GM21576 (cell line): Measurements from ENCODE around the gene SYNDIG1L.

ENCODE experiments used
- ATAC-seq: cut with Tn5 transposase; IDR thresholded peaks from one replicate; pipeline ENCODE4 v1.9.1; 2021; ENCODE audit warnings: mild to moderate bottlenecking, moderate library complexity; ENCODE audit not compliant: unreplicated experiment

The SYNDIG1L gene

DNA sequence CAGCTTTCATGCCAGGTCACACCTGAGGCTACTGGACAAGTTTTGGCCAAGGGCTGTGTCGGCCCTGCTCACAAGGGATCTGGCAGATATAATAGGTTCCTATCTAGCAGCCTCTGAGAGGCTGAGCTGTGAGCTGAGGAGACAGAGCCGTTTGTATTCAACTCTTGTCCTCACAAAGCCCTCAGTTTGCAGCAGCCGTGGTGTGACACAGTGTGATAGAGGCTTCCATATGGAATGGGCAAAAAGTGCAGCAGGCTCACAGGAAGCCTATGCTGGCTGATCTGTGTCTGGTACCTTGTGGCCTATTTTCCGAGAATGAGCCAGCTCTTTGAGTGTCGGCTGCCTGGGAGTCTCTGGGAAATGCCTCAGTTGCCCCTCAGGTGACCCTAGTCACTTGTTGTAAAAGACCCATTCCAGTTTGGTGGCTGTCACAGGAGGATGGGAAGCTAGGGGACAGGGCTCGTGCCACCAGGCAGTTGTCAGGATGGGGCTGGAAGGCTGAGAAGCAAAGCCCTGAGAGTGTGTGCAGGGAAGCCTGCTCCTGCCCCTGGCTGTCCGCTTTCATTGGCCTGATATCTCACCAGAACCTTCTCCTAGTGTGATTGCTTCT is 61.6 kb downstream of the SYNDIG1L start:
- no peak for ATAC-seq

GRCh38 chr14:74362361-74362915 is 63.6 kb downstream of the SYNDIG1L start:
- no peak for ATAC-seq

DNA sequence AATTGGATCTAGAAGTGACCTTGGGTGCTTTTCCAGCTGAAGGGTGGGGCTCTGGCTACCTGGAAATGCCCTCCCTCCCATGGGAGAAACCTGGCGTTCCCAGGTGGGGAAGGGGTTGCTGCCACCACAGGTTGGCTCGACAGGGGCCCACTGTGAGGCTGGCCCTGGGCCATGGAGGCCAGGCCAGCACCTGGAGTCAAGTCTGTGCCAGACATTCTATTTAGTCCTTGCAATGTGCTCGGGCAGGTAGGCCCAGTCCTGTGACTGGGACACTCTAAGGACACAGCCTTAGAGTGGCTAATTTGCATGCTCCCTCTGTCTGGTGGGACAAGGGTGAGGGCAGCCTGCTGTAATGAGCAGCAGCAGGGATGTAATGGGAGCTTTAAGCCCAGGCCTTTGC is 65.8 kb downstream of the SYNDIG1L start:
- no peak for ATAC-seq

GRCh38 chr14:74358176-74358829 is 67.7 kb downstream of the SYNDIG1L start:
- ATAC-seq: no peak

DNA sequence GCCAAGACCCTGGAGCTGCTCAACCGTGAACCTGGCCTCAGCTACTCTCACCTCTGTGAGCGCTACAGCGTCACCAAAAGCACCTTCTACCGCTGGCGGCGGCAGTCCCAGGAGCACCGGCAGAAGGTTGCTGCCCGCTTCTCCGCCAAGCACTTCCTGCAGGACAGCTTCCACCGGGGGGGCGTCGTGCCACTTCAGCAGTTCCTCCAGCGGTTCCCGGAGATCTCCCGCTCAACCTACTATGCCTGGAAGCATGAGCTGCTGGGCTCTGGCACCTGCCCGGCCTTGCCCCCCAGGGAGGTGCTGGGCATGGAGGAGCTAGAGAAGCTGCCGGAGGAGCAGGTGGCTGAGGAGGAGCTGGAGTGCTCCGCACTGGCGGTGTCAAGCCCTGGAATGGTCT is 68.4 kb downstream of the SYNDIG1L start:
- no peak for ATAC-seq

DNA sequence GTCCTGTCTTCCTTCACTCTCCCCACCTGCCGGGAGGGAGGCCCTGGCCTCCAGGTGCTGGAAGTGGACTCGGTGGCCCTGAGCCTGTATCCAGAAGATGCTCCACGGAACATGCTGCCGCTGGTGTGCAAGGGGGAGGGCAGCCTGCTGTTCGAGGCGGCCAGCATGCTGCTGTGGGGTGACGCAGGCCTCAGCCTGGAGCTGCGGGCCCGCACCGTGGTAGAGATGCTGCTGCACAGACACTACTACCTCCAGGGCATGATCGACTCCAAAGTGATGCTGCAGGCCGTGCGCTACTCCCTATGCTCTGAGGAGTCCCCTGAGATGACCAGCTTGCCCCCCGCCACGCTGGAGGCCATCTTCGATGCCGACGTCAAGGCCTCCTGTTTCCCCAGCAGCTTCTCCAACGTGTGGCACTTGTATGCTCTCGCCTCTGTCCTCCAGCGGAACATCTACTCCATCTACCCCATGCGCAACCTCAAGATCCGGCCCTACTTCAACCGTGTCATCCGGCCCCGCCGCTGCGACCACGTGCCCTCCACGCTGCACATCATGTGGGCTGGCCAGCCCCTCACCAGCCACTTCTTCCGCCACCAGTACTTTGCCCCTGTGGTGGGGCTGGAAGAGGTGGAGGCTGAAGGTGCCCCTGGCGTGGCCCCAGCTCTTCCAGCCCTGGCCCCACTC is 69.0 kb downstream of the SYNDIG1L start:
- ATAC-seq: no peak
